ENCODE data around the gene CSTB.
A peak's percentile ranks its signal among the peaks of the same experiment; 100 is the strongest.

CSTB gene

DNA sequence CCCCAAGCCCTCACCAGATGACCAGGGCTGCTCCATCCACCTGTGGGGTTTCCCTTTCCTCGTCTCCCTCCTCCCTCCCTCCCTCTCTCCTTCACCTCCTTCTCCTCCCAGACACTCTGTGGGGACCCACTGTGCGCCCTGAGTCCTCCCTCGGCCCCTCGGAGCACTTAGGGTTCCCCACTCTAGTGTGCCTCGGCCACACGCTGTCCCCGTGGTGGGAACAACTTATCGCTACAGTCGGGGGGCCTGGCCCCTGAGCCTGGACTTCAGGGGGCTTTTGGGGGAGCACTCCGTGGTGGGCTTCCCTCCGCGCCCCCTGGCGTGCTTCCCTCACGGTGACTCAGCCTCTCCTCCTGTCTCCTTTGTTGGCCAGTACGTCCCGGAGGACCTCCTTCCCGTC, 27.5 kb downstream of the CSTB start:
- DNase-seq (ENCODE audit: low read depth) = no peak
- H3K4me3 ChIP-seq (replicated peaks; ENCODE audit: low read depth, low read length) = no peak overlapping the region
- TF ChIP-seq CTCF (IDR thresholded peaks at IDR 0.05; ENCODE audit: low read length, missing control alignments) = no peak

DNA sequence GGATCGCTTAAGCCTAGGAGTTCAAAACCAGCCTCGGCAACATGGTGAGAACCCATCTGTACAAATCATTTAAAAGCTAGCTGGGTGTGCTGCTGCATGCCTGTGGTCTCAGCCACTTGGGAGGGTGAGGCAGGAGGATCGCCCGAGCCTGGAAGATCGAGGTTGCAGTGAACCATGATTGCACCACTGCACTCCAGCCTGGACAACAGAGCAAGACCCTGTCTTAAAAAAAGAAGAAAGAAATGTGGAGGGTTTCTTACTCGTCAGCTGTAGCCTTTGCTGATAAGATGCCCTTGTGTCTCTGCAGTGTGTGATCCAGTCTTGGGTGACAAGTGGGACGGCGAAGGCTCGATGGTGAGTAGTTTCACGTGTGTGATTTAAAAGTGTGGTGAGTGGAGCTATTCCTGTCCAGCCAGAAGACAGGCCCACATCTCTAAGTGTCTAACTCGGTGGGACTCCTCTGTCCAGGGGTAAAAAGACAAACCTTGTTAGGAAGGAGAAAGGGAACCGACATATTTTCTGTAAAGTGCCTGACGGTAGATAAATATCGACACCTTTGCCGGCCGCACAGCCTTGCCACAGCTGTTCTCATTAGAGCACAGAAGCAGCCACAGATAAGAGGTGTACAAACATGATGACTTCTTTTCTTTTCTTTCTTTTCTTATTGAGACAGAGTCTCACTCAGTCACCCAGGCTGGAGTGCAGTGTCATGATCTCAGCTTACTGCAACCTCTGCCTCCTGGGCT, 30.2 kb downstream of the CSTB start:
- no peak overlapping the region for H3K4me3 ChIP-seq (replicated peaks; ENCODE audit: low read depth, low read length)
- DNase-seq (ENCODE audit: low read depth) = no peak
- TF ChIP-seq CTCF (IDR thresholded peaks at IDR 0.05; ENCODE audit: low read length, missing control alignments) = no peak

DNA sequence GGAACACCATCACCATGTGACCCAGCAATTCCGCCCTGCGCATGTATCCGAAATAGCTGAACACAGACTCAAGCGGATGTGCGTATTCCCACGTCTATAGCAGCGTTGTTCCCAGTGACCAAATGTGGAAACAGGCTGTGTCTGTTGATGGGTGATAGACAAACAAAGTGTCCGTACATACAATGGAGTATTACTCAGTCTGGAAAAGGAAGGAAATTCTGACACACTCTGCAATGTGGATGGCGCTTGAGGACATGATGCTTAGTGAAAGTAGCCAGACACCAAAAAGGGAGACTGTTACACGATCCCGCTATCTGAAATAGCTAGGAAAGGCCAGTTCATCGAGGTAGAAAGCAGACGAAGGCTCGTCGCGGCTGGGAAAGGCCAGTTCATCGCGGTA, 31.4 kb downstream of the CSTB start:
- TF ChIP-seq CTCF (IDR thresholded peaks at IDR 0.05; ENCODE audit: low read length, missing control alignments) = no peak
- H3K4me3 ChIP-seq (replicated peaks; ENCODE audit: low read depth, low read length) = no peak overlapping the region
- no peak for DNase-seq (ENCODE audit: low read depth)

DNA sequence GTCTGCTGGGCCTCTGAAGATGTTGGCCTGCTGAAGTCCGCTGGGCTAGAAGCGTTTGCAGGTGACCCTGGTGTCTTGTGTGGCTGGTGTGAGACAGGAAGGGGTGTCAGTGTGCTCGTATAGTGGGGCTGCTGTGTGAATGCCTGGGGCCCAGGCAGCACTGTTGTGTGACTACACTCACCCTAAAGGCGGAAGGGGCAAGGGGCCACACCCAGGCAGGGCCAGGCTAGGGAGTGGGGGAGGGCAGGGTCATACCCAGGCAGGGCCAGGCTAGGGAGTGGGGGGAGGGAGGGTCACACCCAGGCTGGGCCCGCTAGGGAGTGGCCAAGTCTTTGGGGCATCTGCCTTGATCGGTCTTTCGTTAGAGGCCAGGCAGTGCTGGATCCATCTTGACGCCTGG, 32.2 kb downstream of the CSTB start:
- TF ChIP-seq CTCF (IDR thresholded peaks at IDR 0.05; ENCODE audit: low read length, missing control alignments) = no peak
- DNase-seq (ENCODE audit: low read depth) = no peak
- H3K4me3 ChIP-seq (replicated peaks; ENCODE audit: low read depth, low read length) = no peak overlapping the region

DNA sequence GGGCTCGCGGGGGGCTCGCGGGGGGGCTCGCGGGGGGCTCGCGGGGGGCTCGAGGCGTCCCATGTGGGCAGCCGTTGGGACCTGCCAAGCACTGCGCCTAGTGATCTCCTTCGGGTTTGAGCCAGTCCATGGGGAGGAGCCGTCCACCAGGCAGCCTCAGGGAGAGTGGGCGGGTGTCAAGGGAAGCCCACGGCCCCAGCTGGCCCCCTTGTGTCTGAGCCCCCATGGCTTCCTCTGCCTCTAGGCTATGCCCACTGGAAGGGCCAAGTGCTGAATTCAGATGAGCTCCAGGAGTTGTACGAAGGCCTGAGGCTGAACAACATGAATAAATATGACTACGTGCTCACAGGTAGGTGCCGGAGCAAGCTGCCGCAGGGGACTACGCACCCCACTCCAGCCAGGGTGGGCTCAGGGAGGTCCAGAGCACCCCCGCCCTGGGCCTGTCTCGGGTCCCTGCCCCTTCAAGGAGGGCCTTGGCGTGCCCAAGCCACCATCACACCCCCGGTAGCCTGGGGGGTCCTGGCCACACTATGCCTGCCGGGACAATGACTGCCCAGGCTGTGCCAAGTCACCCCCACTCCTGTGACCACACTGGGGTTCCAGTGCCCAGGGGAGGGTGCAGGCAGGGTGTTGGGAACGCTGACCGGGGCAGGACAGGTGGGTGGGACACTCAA, 34.5 kb downstream of the CSTB start:
- no peak overlapping the region for H3K4me3 ChIP-seq (replicated peaks; ENCODE audit: low read depth, low read length)
- no peak for DNase-seq (ENCODE audit: low read depth)
- TF ChIP-seq CTCF (IDR thresholded peaks at IDR 0.05; ENCODE audit: low read length, missing control alignments) = no peak

DNA sequence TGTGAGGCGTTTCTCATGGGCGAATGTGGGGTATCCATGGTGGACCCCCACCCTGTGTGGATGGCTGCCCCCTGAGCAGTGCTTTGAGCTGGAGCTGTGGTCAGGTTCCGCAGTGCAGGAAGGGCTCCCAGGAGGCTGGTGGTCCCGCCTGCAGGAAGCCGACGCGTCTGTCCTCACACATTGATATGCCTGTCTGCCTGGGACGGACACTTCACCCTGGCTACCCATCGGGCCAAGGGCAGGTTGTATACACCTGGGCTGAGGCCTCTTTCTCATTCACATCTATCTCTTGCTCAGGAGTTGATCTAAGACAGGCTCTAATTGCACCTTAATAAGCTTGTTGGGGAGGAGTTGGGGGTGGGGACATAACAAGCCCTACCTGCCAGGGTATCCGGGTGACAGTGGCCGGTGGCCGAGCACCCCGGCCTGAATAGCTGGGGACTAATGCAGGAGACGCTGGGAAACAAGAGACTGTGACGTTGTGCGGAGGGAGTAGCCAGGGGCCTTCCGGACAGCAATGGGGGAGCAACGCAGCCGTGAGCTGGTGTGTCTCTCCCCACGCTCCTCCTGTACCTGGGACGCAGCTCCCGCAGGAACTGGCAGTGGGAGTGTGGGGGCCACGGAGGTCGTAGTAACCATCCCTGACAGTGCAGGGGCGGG, 35.5 kb downstream of the CSTB start:
- no peak for TF ChIP-seq CTCF (IDR thresholded peaks at IDR 0.05; ENCODE audit: low read length, missing control alignments)
- no peak overlapping the region for H3K4me3 ChIP-seq (replicated peaks; ENCODE audit: low read depth, low read length)
- peak; percentile 72 for DNase-seq (ENCODE audit: low read depth)

All from fibroblast of pulmonary artery (primary cell).